Endothelial cell of umbilical vein (primary cell): Measurements from ENCODE around the gene GABARAPL1. TPM values are rescaled to one million over a fixed set of nuclear protein-coding genes. Genes with fewer than 3 reads are reported as not detected.

Experiments used
- BruUV-seq: library from RNA; stranded (reverse); fragments of 400-500 nt; replicated peaks from 2 replicates; lab custom pipeline; 2021; lab: Mats Ljungman, UMichigan
- CTCF ChIA-PET: fragments of 300-600, 350-600 bp; sonication (Branson Sonifier 250); formaldehyde crosslinking; loops from one replicate; lab custom pipeline; 2021; ENCODE audit warnings: antibody characterized with exemption, inconsistent platforms; lab: Charles Lee
- POLR2A ChIA-PET: fragments of 300-600, 350-600 bp; sonication (Branson Sonifier 250); formaldehyde crosslinking; loops from one replicate; lab custom pipeline; 2021; ENCODE audit warnings: antibody characterized with exemption, inconsistent platforms; lab: Charles Lee
- DNase-seq: peaks from one replicate; pipeline ENCODE4 v3.0.0-alpha.2; 2011; ENCODE audit warnings: low read depth, low spot score
- FAIRE-seq: peaks from 2 replicates; lab custom pipeline; 2011; peaks lifted over from hg19 to GRCh38; lab: Jason Lieb, UNC
- H2AFZ ChIP-seq: 2 replicates; pipeline ENCODE4 v1.6.0; 2012; ENCODE audit warnings: low read depth, low read length, control low read depth, inconsistent platforms
- H3K27ac ChIP-seq: 2 replicates; pipeline ENCODE4 v1.5.1; 2011; ENCODE audit warnings: low read depth, mild to moderate bottlenecking, control low read depth, low read length, moderate library complexity; ENCODE audit not compliant: insufficient read depth
- H3K27me3 ChIP-seq, 2 experiments: 2 replicates each; pipeline versions ENCODE4 v1.6.0 to v1.6.1; 2011; ENCODE audit warnings: low read length in 2 of 2, mixed read lengths in 1 of 2; ENCODE audit not compliant: control insufficient read depth in 2 of 2, insufficient read depth in 2 of 2
- H3K36me3 ChIP-seq, 2 experiments: 2 replicates in 1 of 2; 3 replicates in 1 of 2; pipeline ENCODE4 v1.5.1; 2011; ENCODE audit warnings: low read length in 2 of 2, mild to moderate bottlenecking in 1 of 2, moderate library complexity in 1 of 2; ENCODE audit not compliant: control insufficient read depth in 2 of 2, insufficient read depth in 2 of 2; ENCODE audit errors: extremely low read depth in 1 of 2
- H3K4me1 ChIP-seq: 3 replicates; pipeline ENCODE4 v1.5.1; 2011; ENCODE audit warnings: mild to moderate bottlenecking, low read length; ENCODE audit not compliant: control insufficient read depth, insufficient read depth; ENCODE audit errors: extremely low read depth
- H3K4me2 ChIP-seq: 2 replicates; pipeline ENCODE4 v1.6.1; 2011; ENCODE audit warnings: low read length, control low read depth, mixed read lengths; ENCODE audit not compliant: insufficient read depth
- H3K4me3 ChIP-seq, 3 experiments: fragments of 200-600 bp in 1 of 3; sonication (generic), shearing (Covaris generic) in 1 of 3; replicated peaks in 1 of 3; 2 replicates each; pipeline ENCODE4 v1.5.1; 2011 to 2016; ENCODE audit warnings: control low read depth in 3 of 3, low read length in 3 of 3, mild to moderate bottlenecking in 2 of 3, inconsistent platforms in 1 of 3, low read depth in 1 of 3, moderate library complexity in 1 of 3; ENCODE audit not compliant: insufficient read depth in 1 of 3
- H3K79me2 ChIP-seq: 2 replicates; pipeline ENCODE4 v1.6.0; 2012; ENCODE audit warnings: low read length, inconsistent platforms; ENCODE audit not compliant: control insufficient read depth, insufficient read depth
- H3K9ac ChIP-seq: replicated peaks from 2 replicates; pipeline ENCODE3; 2011; ENCODE audit warnings: low read length, control low read depth; ENCODE audit not compliant: insufficient read depth; ENCODE audit errors: extremely low read depth
- H3K9me1 ChIP-seq: replicated peaks from 3 replicates; pipeline ENCODE4 v1.6.0; 2011; ENCODE audit warnings: mild to moderate bottlenecking, low read length; ENCODE audit not compliant: control insufficient read depth, insufficient read depth; ENCODE audit errors: extremely low read depth
- H3K9me3 ChIP-seq: replicated peaks from 2 replicates; pipeline ENCODE4 v1.5.1; 2012; ENCODE audit warnings: low read length, inconsistent platforms; ENCODE audit not compliant: control insufficient read depth, insufficient read depth
- H4K20me1 ChIP-seq: replicated peaks from 2 replicates; pipeline ENCODE3; 2011; ENCODE audit warnings: mild to moderate bottlenecking, low read length; ENCODE audit not compliant: control insufficient read depth, insufficient read depth; ENCODE audit errors: extremely low read depth
- CTCF ChIP-seq, 2 donors: IDR thresholded peaks; 1 replicate in 1 of 2; 2 replicates in 1 of 2; pipeline ENCODE4 v1.5.1; 2011; ENCODE audit warnings: low read length in 2 of 2, mild to moderate bottlenecking in 2 of 2, moderate library complexity in 2 of 2, control low read depth in 1 of 2, inconsistent platforms in 1 of 2, low read depth in 1 of 2; ENCODE audit not compliant: insufficient read depth in 1 of 2; ENCODE audit errors: extremely low read depth in 1 of 2
- EZH2 ChIP-seq: IDR thresholded peaks from 2 replicates; pipeline ENCODE4 v1.6.1; 2012; ENCODE audit warnings: borderline replicate concordance, low read depth, mild to moderate bottlenecking, moderate library complexity, low read length, inconsistent platforms; ENCODE audit not compliant: severe bottlenecking
- FOS ChIP-seq: IDR thresholded peaks from 2 replicates; pipeline ENCODE4 v1.6.1; 2011; ENCODE audit warnings: mild to moderate bottlenecking, low read length, moderate library complexity, borderline replicate concordance; ENCODE audit not compliant: insufficient read depth
- GATA2 ChIP-seq: IDR thresholded peaks from 2 replicates; pipeline ENCODE4 v1.7.0; 2011; ENCODE audit warnings: low read depth, mild to moderate bottlenecking, moderate library complexity, mixed read lengths, low read length; ENCODE audit not compliant: insufficient read length, insufficient read depth
- JUN ChIP-seq: IDR thresholded peaks from 2 replicates; pipeline ENCODE4 v1.6.1; 2011; ENCODE audit warnings: borderline replicate concordance, low read depth; ENCODE audit not compliant: insufficient read length, insufficient read depth
- MAX ChIP-seq: IDR thresholded peaks from 2 replicates; pipeline ENCODE4 v1.6.1; 2011; ENCODE audit not compliant: insufficient read depth, insufficient read length
- MYC ChIP-seq: IDR thresholded peaks from one replicate; pipeline ENCODE4 v1.6.1; 2011; ENCODE audit warnings: mild to moderate bottlenecking, low read depth, low read length
- POLR2A ChIP-seq: IDR thresholded peaks from 2 replicates; pipeline ENCODE4 v1.6.1; 2012; ENCODE audit warnings: low read depth, mild to moderate bottlenecking, control low read depth, low read length
- POLR2AphosphoS5 ChIP-seq: IDR thresholded peaks from 2 replicates; pipeline ENCODE4 v1.6.1; 2012; ENCODE audit warnings: low read depth, mild to moderate bottlenecking, control low read depth, low read length, moderate library complexity; ENCODE audit not compliant: insufficient read depth
- dilution Hi-C: fragments of 300-500 bp; cut with MboI; formaldehyde crosslinking; loops from one replicate; pipeline ENCODE4 v1.15.0; 2019; ENCODE audit warnings: low sequenced_read_pairs; ENCODE audit not compliant: extremely low pct_ligation_motif_present
- intact Hi-C: fragments of 100-400 bp; cut with micrococcal nuclease; formaldehyde crosslinking; loops from one replicate; pipeline ENCODE4 v1.10.0; 2022
- polyA plus RNA-seq, 4 experiments: library from polyadenylated mRNA; depleted of rRNA in 3 of 4; stranded (reverse) in 3 of 4; unstranded in 1 of 4; fragments of >200 nt; gene quantifications; 2 replicates each; pipeline versions ENCODE4 v1.2.1 to v1.2.3, GENCODE V29; 2011 to 2012; ENCODE audit warnings: missing spikeins in 1 of 4
- total RNA-seq: library from RNA; stranded (reverse); gene quantifications from 2 replicates; pipeline ENCODE4 v1.2.3, GENCODE V29; 2021

The GABARAPL1 gene
- total and polyA plus RNA-seq, 2 donors (not counting 3 experiments of a cell fraction or from before 2014, with no cell fraction given) = 59.4 to 65.6 TPM

- no peaks in the 10 kb centered on the region for H3K36me3 ChIP-seq
- no peaks in the 10 kb centered on the region for H3K79me2 ChIP-seq
- ChIA-PET CTCF (interaction anchor here (1.0 to 2.2 kb wide), 2 partner anchors 11 to 318 kb away, joined by 3 to 5 read pairs; no protein-coding TSS in a partner anchor), POLR2A (no interaction called here)
- H3K4me1 ChIP-seq = no peaks in the 10 kb centered on the region
- no peak overlapping the region for H3K4me2 ChIP-seq
- H3K4me3 ChIP-seq = no peak overlapping the region
- dilution Hi-C loops = no loop called here
- intact Hi-C loops = no loop called here
- H3K9me3 ChIP-seq = no peaks in the 10 kb centered on the region
- no peaks in the 10 kb centered on the region for H4K20me1 ChIP-seq
- BruUV-seq = no TSS peak
- H3K9me1 ChIP-seq = no peaks in the 10 kb centered on the region
- H3K9ac ChIP-seq = no peak overlapping the region
- FAIRE-seq (no peak), DNase-seq (no peak)
- TF ChIP-seq POLR2AphosphoS5 (no peak), MYC (no peak), MAX (no peak), EZH2 (no peak), GATA2 (no peak), POLR2A (no peak), JUN (no peak), CTCF (IDR thresholded peaks at IDR 0.05; ENCODE audit: extremely low read depth in 1 of 2, insufficient read depth in 1 of 2, low read depth in 1 of 2, low read length in 2 of 2) (no peak), FOS (no peak)
- no peak overlapping the region for H2AFZ ChIP-seq
- no peak overlapping the region for H3K27ac ChIP-seq
- no peaks in the 10 kb centered on the region for H3K27me3 ChIP-seq
These were observed 31.3 kb downstream of the GABARAPL1 start for GRCh38 chr12:10243818-10244520.
